Activated T-helper 17 cell treated with anti-CD3 and anti-CD28 coated beads, Interleukin-2, amount 50 U/mL, for 72 hours (primary cell): ENCODE data around the gene TEX264. TPM values are rescaled to one million over a fixed set of nuclear protein-coding genes. Genes with fewer than 3 reads are reported as not detected.

Source experiments
- ATAC-seq: fragments of 150-1000 bp; cut with Tn5 transposase; replicated peaks from 2 replicates; pipeline ENCODE4 v1.10.0; 2021; ENCODE audit warnings: mild to moderate bottlenecking, moderate library complexity
- H3K27ac Mint-ChIP-seq: one replicate; pipeline ENCODE4 v1.8.0; 2022; ENCODE audit warnings: mixed read lengths
- H3K27me3 Mint-ChIP-seq: one replicate; pipeline ENCODE4 v1.8.0; 2022; ENCODE audit warnings: mixed read lengths
- H3K36me3 Mint-ChIP-seq: one replicate; pipeline ENCODE4 v1.8.0; 2022; ENCODE audit warnings: low read depth, mild to moderate bottlenecking, mixed read lengths
- H3K4me1 Mint-ChIP-seq: one replicate; pipeline ENCODE4 v1.8.0; 2022; ENCODE audit warnings: mixed read lengths
- H3K4me3 Mint-ChIP-seq: one replicate; pipeline ENCODE4 v1.8.0; 2022; ENCODE audit warnings: mild to moderate bottlenecking, mixed read lengths
- H3K9me3 Mint-ChIP-seq: one replicate; pipeline ENCODE4 v1.8.0; 2022; ENCODE audit warnings: mixed read lengths
- total RNA-seq, 2 donors: library from RNA; stranded (reverse); gene quantifications; one replicate each; pipeline ENCODE4 v1.2.3, GENCODE V29; 2022

Gene TEX264
- total RNA-seq, 2 donors from 2014 or later, result 43.4 to 55.3 TPM

DNA sequence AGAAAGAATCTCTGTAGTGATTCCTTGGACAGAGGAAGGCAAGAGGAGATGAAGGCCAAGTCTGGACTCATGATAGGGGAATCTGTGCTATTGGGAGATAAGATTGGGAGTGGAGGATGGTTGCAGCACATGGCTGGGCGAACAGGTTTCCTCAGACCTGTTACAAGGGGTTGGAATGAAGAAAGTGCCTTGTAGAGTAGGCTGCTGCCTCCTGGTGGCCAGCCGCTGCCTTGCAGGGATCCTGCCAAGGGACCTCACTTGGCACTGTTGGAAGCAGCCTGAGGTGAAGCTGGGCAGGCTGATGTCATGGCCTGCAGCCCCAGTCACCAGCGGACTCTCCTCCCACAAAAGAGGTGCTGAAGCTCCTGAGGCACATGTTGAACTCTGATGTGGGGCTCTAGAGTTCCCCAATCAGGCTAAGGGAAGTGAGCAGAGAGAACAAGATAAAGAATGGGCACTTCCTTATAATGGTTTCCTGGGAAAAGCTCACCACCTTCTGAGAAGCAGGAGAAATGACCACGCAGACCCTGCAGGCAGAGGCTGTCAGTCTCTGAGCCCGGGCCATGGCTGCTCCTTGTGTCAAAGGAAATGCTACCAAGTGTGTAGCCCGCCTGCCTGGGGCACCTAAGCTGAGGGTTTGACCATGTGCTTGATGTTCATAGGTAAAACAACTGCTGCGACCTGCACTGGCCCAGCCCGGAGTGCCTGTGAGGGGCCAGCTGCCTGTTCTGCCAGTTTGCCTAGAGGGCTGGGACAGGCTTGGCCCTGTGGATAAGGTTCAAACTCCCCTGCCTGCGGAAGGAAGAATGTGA, 1.6 kb upstream of the TEX264 start:
- peak overlapping the region; percentile 73 for H3K27ac Mint-ChIP-seq
- peaks cover 28% of the 10 kb centered on the region for H3K4me1 Mint-ChIP-seq
- ATAC-seq, result peak; percentile 40
- peak overlapping the region; percentile 76 for H3K4me3 Mint-ChIP-seq
- no peaks in the 10 kb centered on the region for H3K27me3 Mint-ChIP-seq
- H3K36me3 Mint-ChIP-seq, result peaks cover 2% of the 10 kb centered on the region
- no peaks in the 10 kb centered on the region for H3K9me3 Mint-ChIP-seq

DNA sequence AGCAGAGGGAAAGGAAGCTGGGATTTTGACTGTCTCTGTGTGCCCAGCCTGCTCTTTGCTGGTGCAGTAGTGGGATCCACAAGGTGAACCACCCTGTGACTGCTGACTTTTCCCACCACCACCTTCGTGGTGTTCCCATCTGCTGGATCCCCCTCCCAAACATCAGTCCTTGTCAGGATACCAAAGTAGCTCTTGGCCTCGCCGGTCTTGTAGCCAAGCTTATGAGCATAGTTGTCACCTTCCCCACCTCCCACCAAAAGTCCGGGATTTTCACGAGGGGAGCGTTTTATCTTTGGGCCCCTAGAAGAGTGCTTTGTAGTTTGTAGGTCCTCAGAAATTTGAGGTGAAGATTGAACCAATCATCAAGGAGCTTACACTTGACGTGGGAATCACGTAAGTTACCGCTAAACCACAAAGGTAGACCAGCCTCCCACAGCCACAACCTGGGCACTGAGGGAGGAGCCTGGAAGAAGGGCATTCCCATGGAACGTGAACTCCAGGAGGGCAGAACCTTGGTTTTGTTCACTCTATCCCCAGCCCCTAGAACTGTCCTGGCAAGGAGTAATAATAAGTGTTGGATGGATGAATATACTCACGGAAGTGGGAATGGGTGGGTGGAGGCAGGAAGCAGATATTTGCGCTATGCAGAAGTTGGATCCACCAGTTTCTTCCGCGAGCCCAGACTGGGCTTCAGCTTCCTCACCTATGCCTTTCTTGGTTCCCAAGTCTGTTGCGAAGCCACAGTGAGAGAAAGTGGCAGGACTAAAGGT, 814 bp upstream of the TEX264 start:
- peaks cover 35% of the 10 kb centered on the region for H3K4me1 Mint-ChIP-seq
- H3K27me3 Mint-ChIP-seq, result no peaks in the 10 kb centered on the region
- H3K9me3 Mint-ChIP-seq, result no peaks in the 10 kb centered on the region
- peak overlapping the region; percentile 76 for H3K4me3 Mint-ChIP-seq
- ATAC-seq, result peak; percentile 1
- peak overlapping the region; percentile 73 for H3K27ac Mint-ChIP-seq
- peaks cover 4% of the 10 kb centered on the region for H3K36me3 Mint-ChIP-seq

DNA sequence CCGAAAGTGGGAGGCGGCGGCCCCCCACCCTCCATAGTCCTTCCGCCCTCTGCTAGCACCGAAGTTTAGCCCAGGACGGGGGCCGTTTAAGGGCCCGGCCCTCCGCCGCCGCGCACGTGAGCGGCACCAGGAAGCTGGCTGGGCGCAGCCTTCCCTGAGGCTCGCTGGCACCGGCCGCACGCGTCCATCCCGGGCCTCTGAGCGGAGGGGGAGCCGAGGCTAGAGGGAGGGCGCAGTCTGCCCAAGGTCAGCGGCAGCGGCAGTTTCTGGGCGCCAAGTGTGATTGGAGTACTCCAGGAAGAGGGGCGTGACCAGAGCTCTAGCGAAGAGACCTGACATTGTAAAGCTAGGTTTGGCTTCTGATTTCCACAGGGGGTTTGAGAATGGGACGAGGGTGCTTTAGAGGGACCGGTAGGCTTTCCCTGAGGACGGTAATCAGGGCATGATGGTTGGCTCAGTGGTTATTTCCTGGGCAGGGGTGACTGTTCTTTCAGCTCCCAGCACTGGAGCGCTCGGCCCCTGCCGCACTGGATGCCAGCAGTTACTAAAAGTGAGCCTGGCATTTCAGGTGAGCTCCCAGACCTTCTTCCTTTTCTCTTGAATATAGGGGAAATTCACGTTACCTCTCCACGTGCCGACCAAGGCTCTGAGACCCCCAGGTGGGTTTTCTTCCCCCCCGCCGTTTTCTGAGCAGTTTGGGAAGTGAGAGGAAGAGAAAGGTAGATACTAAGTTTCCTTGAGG, 853 bp downstream of the TEX264 start:
- ATAC-seq, result peak; percentile 34
- Mint-ChIP-seq H3K27me3 (no peaks in the 10 kb centered on the region), H3K27ac (peak overlapping the region; percentile 78), H3K9me3 (no peaks in the 10 kb centered on the region), H3K4me1 (peaks cover 47% of the 10 kb centered on the region), H3K4me3 (peak overlapping the region; percentile 76), H3K36me3 (peaks cover 20% of the 10 kb centered on the region)

DNA sequence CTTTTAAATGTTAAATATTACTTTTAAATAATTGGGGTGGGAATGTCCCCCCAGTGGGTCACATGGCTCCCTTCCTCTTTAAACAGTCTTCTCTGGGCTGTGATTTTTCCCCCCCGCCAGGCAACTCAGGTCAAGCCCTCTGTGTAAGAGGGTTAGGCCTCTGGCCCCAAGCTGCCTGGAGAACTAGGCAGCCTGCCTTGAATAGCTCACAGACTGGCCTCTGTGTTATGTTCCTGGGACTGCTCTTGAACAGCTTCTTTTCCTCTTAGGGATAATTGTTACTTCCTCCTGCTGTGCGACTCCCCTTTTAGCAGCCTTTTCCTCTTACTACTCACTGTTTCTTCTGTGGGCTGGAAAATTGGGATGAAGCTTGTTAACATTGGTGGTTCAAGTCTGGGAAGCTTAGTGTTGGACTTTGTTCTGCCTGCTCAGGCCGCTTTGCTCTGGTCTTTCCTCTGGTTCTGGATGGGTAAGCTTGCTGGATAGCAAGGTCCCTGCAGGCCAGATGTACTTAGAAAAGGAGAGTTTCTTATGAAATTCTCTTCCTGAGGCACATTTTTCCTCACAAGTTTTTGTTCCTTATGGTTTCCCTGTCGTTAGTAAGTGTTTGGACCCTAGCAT, 2.2 kb downstream of the TEX264 start:
- Mint-ChIP-seq H3K9me3 (no peaks in the 10 kb centered on the region), H3K4me3 (peak overlapping the region; percentile 76), H3K4me1 (peaks cover 55% of the 10 kb centered on the region), H3K27me3 (no peaks in the 10 kb centered on the region), H3K27ac (peak overlapping the region; percentile 78), H3K36me3 (peaks cover 25% of the 10 kb centered on the region)
- ATAC-seq, result no peak

DNA sequence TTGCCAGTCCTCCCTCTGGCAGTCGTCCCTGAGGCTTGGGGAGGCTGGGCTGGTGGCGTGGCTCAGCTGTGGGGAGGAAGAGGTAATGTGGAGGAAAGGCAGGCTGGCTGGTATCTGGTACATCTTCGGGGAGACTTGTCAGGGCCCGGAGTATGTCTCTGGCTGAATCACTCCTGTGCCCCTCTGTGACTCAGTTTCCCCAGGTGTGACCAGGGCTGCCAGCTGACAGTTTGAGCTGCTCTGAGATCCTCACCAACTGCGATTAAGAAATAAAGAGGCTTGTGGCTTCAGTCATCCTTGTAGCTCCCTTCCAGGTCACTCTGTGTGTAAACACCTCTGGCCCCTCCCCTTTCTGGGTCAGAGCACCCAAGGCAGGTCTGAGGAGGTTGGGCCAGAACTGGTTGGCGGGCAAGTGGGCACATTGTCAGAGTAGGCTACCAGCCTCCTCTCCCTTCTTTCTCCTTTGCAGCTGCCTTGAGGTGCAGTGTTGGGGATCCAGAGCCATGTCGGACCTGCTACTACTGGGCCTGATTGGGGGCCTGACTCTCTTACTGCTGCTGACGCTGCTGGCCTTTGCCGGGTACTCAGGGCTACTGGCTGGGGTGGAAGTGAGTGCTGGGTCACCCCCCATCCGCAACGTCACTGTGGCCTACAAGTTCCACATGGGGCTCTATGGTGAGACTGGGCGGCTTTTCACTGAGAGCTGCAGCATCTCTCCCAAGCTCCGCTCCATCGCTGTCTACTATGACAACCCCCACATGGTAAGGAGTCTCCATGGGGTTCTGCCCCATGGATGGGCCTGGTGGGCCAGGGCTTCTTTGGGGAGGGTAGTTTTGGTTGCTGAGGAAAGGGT, 3.0 kb downstream of the TEX264 start:
- Mint-ChIP-seq H3K27ac (peak overlapping the region; percentile 78), H3K4me3 (peak overlapping the region; percentile 76), H3K9me3 (no peaks in the 10 kb centered on the region), H3K27me3 (no peaks in the 10 kb centered on the region), H3K4me1 (peaks cover 56% of the 10 kb centered on the region), H3K36me3 (peaks cover 25% of the 10 kb centered on the region)
- ATAC-seq, result no peak

DNA sequence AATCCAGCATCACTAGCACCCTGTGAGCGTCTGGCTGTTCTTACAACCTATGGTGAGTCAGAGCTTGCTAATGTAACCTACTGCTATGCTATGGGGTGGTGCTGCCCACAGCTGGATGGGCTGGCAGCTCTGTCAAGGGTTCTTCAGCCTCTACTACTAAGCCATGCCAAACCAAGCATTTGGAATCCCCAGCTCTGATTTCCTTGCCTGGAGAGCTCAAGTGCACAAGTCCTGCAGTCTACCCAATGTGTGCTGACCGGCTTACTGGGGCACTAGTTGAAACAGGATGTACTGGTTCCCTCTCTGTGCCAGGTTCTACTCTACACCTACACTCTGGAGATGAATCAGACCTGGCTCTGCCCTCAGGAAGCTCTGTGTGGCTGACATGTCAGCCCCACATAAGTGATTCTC, 4.2 kb downstream of the TEX264 start:
- peak; percentile 58 for ATAC-seq
- Mint-ChIP-seq H3K27me3 (no peaks in the 10 kb centered on the region), H3K4me3 (peak overlapping the region; percentile 76), H3K36me3 (peaks cover 25% of the 10 kb centered on the region), H3K4me1 (peaks cover 56% of the 10 kb centered on the region), H3K27ac (peak overlapping the region; percentile 78), H3K9me3 (no peaks in the 10 kb centered on the region)

DNA sequence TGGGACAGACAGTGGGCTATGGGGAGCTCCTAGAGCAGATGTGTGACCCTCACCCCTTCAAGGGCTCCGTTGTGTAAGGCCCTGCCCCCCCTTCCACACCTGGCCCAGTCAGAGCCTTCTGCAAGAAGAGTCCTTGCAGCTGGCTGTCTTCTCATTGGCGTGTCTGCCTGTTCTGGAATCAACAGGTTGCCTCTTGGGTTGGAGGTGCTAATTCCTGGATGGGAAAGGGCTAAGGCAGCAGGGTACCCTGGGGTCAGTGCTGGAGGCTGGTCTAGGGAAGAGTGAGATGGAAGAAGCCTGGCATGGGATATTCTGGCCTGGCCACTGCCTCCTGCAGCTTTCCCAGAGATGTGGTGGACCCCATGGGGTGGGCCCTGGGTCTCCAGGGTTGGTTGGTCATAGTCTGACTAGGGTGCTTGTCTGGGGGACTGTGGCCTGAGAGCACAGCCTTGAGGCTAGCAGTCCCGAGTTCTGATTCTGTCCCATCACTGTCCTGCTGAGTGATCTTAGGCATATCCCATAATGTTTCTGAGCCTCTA, 5.1 kb downstream of the TEX264 start:
- peak overlapping the region; percentile 78 for H3K27ac Mint-ChIP-seq
- H3K36me3 Mint-ChIP-seq, result peaks cover 25% of the 10 kb centered on the region
- no peaks in the 10 kb centered on the region for H3K9me3 Mint-ChIP-seq
- peak overlapping the region; percentile 76 for H3K4me3 Mint-ChIP-seq
- H3K27me3 Mint-ChIP-seq, result no peaks in the 10 kb centered on the region
- ATAC-seq, result no peak
- H3K4me1 Mint-ChIP-seq, result peaks cover 59% of the 10 kb centered on the region

DNA sequence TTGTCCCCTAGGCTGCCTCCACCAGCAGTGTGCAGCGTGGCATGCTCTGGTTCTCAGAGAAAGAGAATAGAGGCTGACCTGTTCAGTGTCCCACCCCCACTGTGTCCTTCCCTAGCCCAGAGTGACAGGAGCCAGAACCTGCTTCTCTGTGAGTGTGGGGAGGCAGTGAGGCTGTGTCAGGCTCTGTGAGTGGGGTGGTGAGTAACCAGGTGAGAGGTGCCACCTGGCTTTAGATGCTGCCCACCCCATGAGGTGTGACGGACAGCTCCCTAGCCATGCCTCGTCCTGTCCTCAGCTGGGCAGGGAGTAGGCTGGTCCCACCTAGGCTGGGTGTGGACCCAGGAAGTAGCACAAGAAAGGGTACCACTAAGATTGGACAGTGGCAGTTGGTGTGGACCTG, 6.3 kb downstream of the TEX264 start:
- H3K4me1 Mint-ChIP-seq, result peaks cover 65% of the 10 kb centered on the region

DNA sequence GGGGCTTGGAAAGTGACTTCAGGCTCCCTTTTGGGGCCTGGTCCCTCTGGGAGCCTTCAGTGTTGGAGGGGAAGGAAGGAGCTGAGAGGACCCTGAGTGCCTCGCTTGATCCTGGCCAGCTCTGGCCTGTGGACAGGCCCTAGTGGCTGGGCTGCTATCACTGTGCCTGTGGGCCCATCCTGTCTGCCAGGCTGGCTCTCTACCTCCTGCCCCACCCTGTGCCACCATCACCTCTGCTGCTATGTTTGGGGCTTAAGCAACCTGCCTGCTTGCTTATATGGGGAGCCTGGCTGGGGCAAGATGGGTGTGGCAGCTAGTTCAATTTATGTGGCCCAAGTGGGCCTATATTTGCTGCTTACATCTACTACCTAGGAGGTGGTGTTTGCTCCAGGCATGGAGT, 7.1 kb downstream of the TEX264 start:
- ATAC-seq, result no peak
- Mint-ChIP-seq H3K4me3 (peak overlapping the region; percentile 36), H3K4me1 (peaks cover 65% of the 10 kb centered on the region), H3K27me3 (no peaks in the 10 kb centered on the region), H3K9me3 (no peaks in the 10 kb centered on the region), H3K27ac (peak overlapping the region; percentile 61), H3K36me3 (peaks cover 38% of the 10 kb centered on the region)

More for the DNA sequence above, 6.3 kb downstream of the TEX264 start:
- H3K36me3 Mint-ChIP-seq, result peaks cover 30% of the 10 kb centered on the region
- peak overlapping the region; percentile 36 for H3K4me3 Mint-ChIP-seq
- no peak for ATAC-seq
- no peaks in the 10 kb centered on the region for H3K27me3 Mint-ChIP-seq
- no peaks in the 10 kb centered on the region for H3K9me3 Mint-ChIP-seq
- peak overlapping the region; percentile 61 for H3K27ac Mint-ChIP-seq

DNA sequence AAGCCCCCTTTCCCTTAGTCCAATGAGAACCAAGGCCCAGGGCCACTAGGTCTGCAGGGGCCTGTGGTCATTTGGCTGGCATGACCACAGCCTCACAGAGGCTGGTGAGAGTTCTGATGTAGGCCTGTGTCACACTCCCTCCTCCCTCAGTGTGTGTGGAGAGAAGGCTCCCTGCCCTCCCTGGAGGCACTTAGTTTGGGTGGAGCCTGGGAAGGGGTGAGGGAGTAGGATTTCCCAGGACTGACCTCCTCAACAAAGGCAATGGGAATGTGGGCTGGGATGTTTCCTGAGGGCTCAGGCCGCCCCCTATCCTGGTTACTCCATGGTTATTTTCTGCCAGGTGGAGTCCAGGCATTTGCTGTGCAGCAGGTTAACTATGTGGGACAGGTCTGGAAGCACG, 7.6 kb downstream of the TEX264 start:
- H3K4me3 Mint-ChIP-seq, result peak overlapping the region; percentile 36
- peaks cover 61% of the 10 kb centered on the region for H3K4me1 Mint-ChIP-seq
- H3K9me3 Mint-ChIP-seq, result no peaks in the 10 kb centered on the region
- no peaks in the 10 kb centered on the region for H3K27me3 Mint-ChIP-seq
- peak overlapping the region; percentile 61 for H3K27ac Mint-ChIP-seq
- peaks cover 39% of the 10 kb centered on the region for H3K36me3 Mint-ChIP-seq
- ATAC-seq, result no peak

DNA sequence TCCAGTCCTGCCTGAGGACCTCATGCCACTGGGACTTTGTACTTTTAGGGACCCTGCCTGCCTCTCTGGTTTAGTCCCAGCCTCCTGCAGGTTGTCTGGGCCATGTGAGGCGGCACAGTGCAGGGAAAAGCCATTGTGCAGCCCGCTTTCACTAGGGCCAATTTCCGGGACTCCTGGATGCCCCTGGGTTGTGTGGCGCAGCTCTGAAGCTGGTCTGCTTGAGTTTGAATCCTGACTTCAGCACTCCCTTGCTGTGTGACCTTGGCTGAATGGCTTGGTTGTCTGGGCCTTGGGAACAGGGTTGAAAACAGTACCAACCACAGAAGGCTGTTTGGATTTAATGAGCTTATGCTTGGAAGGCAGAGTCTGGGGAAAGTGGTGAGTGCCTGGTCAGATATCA, 8.3 kb downstream of the TEX264 start:
- peaks cover 39% of the 10 kb centered on the region for H3K36me3 Mint-ChIP-seq
- peak overlapping the region; percentile 41 for H3K27ac Mint-ChIP-seq

DNA sequence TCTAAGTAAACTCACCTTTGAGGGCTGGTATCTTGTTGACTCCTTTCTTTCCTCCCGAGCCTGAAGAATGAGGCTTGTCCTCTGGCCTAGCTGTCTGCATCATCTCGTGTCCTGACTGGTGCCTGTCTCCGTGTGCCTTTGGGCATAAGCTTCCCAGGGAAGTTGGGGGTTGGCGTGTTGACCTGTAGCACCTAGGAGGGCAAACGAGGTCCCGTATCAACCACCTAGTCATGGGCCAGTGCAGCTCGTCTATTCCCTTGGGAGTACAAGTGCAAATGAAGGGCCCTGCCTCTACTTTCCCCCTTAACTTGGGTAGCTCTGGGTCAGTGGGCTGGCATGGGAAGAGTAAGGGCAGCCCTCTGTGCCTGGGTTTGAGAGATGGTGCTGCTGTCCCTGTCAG, 8.7 kb downstream of the TEX264 start:
- ATAC-seq, result no peak
- H3K9me3 Mint-ChIP-seq, result no peaks in the 10 kb centered on the region
- H3K4me1 Mint-ChIP-seq, result peaks cover 56% of the 10 kb centered on the region
- H3K27ac Mint-ChIP-seq, result peak overlapping the region; percentile 41
- no peaks in the 10 kb centered on the region for H3K27me3 Mint-ChIP-seq
- no peak overlapping the region for H3K4me3 Mint-ChIP-seq
- peaks cover 37% of the 10 kb centered on the region for H3K36me3 Mint-ChIP-seq

More for the DNA sequence above, 8.3 kb downstream of the TEX264 start:
- ATAC-seq, result no peak
- H3K9me3 Mint-ChIP-seq, result no peaks in the 10 kb centered on the region
- H3K27me3 Mint-ChIP-seq, result no peaks in the 10 kb centered on the region
- no peak overlapping the region for H3K4me3 Mint-ChIP-seq
- peaks cover 59% of the 10 kb centered on the region for H3K4me1 Mint-ChIP-seq

DNA sequence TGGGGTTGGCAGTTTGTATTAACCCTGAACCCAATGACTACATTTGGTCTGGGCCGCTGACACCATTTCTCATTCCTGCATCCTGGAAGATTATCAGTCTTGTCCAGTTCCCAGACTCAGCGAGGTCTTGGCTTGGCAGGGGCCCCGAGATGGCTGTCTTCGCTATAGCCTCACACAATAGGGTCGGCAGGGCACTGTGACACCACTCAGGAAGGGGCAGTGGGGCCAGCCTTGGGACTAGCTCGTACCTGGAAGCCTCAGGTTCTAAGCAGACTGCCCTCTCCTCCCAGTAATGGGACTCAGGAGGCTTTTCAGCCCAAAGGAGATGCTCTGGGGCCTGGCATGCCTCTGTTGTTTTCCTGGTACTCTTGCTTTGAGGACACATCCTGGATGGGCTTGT, 9.1 kb downstream of the TEX264 start:
- Mint-ChIP-seq H3K4me3 (peak overlapping the region; percentile 59), H3K36me3 (peaks cover 37% of the 10 kb centered on the region)

More for the DNA sequence above, 9.1 kb downstream of the TEX264 start:
- ATAC-seq, result no peak
- no peaks in the 10 kb centered on the region for H3K27me3 Mint-ChIP-seq
- peak overlapping the region; percentile 53 for H3K27ac Mint-ChIP-seq
- no peaks in the 10 kb centered on the region for H3K9me3 Mint-ChIP-seq
- H3K4me1 Mint-ChIP-seq, result peaks cover 55% of the 10 kb centered on the region
